HG03025 (cell line): ENCODE data around the gene SHMT1.
"Not testable (repeated sequence)": the region's sequence is repeated elsewhere in the genome, so short reads cannot be mapped to it uniquely, and the experiment has no call there.

ENCODE experiments used
- ATAC-seq: cut with Tn5 transposase; IDR thresholded peaks from one replicate; pipeline ENCODE4 v1.9.1; 2021; ENCODE audit warnings: mild to moderate bottlenecking, moderate library complexity; ENCODE audit not compliant: unreplicated experiment, low FRiP score

SHMT1 gene

DNA sequence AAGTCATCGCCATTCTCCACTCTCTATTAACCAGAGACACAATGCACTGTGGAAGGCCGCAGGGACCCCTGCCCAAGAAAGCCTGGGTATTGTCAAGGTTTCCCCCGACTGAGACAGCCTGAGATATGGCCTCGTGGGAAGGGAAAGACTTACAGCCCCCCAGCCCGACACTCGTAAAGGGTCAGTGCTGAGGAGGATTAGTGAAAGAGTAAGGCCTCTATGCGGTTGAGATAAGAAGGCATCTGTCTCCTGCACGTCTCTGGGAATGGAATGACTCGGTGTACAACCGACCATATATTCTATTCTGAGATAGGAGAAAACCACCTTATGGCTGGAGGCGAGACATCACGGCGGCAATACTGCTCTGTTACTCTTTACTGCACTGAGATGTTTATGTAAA is 60.1 kb downstream of the SHMT1 start:
- ATAC-seq, result not testable (repeated sequence)

DNA sequence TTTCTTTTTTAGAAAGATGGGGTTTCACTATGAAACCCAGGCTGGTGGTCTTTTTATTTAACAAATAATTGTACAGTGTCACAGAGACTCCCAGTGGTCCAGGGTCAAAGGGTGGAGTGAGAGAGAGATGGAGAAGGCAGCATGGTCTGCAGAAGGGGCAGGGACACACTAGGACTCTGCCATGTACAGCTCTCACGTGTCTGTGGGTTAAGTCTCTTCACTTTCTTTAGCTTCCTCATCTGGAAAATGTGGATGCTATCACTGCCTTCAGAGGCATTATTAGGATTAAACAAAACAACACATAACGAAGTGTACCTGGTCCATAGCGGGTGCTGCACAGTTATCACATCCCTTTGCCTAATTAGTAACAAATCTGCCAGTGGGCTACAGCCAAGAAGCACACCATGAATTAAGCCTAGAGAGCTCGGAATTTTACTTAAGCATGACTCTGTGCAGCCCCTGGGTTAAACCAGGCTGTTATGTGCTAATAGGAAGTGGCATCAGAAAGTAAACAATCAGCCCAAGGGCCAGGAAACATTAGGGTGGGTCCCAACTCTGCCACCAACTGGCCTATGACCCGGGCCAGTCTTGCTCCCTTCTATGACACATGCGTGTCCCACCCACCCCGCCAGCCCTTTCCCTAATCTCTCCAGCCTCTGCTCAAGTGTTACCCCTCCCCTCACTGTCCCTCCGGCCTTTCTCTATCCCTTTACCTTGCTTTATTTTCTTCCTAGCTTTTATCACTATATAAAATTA is 62.4 kb downstream of the SHMT1 start:
- no peak for ATAC-seq

DNA sequence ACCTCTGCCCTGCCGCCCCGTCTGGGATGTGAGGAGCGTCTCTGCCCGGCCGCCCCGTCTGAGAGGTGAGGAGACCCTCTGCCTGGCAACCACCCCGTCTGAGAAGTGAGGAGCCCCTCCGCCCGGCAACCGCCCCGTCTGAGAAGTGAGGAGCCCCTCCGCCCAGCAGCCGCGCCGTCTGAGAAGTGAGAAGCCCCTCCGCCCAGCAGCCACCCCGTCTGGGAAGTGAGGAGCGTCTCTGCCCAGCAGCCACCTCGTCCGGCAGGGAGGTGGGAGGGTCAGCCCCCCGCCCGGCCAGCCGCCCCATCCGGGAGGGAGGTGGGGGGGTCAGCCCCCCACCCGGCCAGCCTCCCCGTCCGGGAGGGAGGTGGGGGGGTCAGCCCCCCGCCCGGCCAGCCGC is 65.3 kb downstream of the SHMT1 start:
- not testable (repeated sequence) for ATAC-seq

DNA sequence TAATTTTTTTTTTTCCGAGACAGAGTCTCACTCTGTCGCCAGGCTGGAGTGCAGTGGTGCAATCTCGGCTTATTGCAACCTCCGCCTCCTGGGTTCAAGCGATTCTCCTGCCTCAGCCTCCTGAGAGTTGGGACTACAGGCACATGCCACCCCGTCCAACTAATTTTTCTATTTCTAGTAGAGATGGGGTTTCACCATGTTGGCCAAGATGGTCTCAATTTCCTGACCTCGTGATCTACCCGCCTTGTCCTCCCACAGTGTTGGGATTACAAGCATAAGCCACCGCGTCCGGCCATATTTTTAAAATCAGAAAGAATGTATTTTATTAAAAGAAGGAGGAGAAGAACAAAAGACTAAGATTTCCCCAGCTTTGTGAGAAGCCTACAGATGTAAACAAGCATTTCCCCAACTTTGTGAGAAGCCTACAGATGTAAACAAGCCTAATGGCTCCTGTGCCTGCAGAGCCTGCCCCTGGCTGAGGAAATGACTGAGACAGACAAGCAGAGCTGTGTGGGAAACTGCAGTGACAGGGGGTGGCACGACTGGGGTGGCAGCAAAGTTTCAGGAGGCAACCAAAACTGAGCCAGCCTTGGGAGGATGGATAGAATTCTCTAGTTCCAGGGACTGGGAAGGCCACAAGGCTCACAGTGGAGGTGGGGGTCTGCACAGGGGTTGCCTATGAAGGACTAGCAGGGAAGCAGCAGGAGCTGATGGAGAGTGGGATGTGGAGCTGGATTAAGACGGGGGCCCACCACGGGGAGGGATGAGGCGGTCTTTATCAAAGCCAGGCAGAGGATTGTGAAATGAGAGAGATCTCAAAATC is 71.4 kb downstream of the SHMT1 start:
- ATAC-seq, result no peak

DNA sequence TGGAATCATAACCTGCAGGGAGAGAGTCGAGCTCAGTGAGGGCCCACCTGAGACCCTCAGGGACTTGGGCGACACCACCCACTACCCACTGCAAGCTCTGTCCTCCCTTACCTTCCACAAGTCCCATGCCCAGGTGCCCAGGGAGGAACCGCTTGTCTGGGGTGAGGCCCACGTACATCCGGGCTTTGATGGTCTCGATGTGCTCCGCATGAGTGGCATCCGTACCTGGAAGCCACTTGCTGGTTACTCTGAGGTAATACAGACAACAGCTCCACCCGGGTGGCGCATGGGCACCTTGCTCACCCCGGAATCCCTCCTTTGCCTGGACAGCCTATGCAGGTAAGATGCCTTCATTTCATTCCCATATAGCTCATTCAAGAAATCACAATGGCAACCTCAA is 78.1 kb downstream of the SHMT1 start:
- no peak for ATAC-seq

DNA sequence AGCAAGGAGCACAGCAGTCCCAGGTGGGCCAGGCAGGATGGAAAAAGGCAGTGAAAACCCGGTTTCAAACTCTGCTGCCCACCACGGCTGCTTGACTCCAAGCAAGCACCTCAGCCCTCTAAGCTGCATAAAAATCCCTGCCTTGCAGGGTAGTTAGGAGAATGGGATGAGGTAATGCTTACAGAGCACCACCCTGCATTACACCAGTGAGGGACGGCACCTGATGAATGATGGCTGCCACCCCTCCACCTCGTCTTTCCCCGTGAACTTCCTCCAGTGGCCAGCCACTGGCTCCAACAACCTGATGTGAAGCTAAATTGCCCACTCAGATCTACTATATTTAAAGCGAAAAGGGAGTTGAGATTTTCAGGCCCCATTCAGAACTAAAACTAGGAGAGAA is 81.6 kb downstream of the SHMT1 start:
- ATAC-seq, result no peak

DNA sequence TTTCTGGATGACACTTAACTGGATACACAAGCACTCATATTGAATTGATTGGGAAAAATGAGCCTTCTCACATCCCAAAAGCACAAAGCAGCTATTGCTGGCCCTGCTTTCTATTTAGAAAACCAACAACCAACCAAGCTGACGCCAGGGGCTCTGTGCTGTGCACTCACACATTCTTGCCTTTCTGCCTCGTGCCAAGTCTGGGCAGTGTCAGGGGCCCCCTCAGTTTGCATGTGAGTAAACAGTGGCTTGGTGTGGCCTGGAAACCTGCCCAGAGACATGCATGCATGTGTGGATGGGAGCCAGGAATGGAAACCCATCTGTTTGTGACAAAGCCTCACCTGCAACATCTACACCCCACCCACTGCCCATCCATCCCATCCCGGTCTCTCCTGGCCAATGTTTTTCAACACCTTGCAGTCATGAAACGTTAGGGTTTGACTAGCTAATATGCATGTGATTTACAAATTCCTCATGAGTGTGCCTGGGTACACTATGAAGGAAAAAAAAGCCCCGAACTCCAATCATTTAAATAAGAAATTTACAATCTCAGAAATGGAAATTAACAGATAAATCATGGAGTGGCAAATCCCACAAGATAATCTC is 82.5 kb downstream of the SHMT1 start:
- ATAC-seq, result no peak

DNA sequence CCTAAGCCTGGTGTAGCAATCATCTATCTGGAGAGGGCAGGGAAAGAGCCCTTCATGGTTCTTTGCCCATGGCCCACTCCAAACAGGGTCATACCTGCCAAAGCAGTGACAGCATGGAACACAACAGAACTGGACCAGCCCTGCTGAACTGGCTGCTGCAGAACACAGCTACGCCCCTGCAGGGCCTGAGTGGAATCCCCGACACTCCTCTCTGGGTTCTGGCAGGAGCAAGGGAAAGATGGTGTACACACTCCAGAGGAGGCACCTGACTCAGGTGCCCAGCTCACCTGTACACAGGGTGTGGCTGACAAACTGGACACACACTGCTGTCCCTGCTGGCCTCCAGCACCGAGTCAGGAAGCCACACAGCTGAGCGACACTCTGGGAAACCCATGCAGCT is 83.1 kb downstream of the SHMT1 start:
- ATAC-seq, result no peak

DNA sequence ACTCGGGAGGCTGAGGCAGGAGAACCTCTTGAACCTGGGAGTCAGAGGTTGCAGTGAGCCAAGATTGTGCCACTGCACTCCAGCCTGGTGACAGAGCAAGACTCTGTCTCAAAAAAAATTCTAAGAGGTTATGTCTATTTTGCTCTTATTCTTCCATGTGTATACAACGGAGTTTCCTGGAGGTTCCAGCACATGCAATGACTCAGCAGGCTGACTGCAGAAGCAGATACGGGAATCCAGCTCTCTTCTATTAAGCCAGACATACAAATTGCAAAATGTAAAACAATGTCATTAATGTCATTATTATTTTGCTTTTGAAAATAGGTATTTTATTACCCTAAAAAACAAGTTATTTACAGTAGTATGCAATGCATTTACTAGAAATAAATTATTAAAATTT is 84.5 kb downstream of the SHMT1 start:
- ATAC-seq, result no peak
